NOMO-1 treated with dmso at 0.1 percent for 144 hours (cell line): ENCODE data around the gene VEGFC.

ENCODE experiments used
- DNase-seq: peaks from one replicate; lab custom pipeline; 2025; ENCODE audit not compliant: unreplicated experiment; lab: John Stamatoyannopoulos, UW

VEGFC gene

GRCh38 chr4:176708771-176709311 is 83.9 kb downstream of the VEGFC start:
- no peak for DNase-seq

DNA sequence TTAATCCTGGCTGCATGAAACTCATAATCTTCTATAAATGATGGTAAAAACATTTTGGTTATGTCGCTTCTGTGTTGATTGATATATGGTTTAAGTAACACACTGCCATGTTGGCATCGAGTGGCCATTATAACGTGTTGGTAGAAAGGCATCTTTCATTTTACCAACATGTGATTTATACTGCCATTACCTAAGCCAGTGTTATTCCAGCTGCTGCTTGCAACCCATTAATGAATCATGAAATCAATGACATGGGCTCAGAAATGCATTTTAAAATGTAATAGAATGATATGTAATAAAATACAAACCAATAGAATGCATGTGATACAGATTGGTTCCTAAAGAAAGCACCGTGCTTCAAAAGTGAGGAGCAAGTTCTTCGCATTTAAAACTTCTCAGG is 102.0 kb downstream of the VEGFC start:
- DNase-seq = no peak

- DNase-seq = no peak
Observed at GRCh38 chr4:176680668-176681180, 112.0 kb downstream of the VEGFC start.

- DNase-seq = no peak
Observed at GRCh38 chr4:176676901-176677300, 115.8 kb downstream of the VEGFC start.

DNA sequence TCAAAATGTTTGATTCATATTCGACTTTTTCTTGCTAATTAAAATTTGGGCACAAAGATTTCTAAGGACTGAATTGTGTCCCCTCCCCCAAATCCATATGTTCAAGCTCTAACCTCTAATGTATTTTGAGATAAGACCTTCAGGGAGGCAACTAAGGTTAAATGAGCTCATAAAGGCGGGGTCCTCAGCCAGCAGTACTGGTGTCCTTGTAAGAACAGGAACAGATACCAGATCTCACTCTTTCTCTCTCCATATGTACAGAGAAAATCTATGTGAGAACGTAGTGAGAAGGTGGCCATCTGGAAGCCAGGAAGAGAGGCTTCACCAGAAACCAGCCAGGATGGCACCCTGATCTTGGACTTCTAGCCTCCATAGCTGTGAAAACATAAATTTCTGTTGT is 116.9 kb downstream of the VEGFC start:
- no peak for DNase-seq

DNA sequence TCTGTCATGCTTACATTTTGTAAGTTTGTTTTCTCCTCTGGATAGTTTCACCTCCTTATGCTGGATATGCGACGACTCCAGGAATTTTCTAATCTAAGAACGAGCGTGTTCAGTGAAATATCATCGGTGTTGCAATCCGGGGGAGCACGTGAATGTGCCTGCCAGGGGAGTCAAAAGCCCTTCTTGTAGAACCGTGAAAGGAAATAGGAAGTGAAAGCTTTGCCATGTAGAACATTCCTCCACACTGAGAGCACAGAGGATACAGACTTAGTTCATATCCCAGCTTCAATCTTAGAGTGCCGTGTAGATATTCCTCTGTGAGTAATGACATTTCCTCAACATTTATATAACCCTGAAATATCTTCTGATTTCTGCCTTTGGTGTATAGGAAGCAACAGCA is 121.2 kb downstream of the VEGFC start:
- DNase-seq = peak; percentile 72

GRCh38 chr4:176668324-176668723 is 124.4 kb downstream of the VEGFC start:
- no peak for DNase-seq

DNA sequence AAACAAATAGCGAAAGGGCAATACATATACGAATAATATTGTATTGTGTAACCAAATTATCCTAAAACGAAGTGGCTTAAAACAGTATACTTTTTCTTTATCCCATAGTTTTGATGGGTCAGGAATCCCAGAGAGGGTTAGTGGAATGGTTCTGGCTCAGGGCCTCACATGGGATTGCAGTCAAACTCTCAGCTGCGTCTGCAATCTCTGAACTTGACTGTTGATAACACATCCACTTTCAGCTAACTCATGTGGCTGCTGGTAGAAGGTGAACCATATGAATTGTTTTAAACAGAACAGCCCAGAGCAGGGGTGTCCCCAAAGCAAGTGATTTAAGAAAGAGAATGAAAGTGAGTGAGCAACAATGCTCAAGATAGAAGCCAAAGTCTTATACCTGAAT is 127.8 kb downstream of the VEGFC start:
- no peak for DNase-seq

DNA sequence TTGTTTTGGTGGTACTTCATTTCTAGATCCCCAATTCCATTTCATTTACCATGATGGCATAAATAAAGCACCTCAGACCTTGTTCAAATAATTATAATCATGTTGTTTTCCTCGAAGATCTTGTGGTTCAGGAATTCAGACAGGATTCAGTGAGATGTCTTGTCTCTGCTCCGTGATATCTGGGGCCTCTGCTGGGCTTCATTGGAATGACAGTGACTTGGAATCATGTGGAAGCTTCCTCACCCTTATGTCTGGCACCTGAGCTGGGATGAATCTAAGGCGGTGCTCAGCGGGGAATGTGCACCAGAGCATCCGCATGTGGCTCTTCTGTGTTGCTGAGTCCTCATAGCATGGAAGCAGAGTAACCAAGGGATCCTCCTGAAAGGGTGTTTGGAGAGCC is 132.2 kb downstream of the VEGFC start:
- DNase-seq = no peak

- DNase-seq = no peak
Observed at GRCh38 chr4:176656108-176656507, 136.6 kb downstream of the VEGFC start.

DNA sequence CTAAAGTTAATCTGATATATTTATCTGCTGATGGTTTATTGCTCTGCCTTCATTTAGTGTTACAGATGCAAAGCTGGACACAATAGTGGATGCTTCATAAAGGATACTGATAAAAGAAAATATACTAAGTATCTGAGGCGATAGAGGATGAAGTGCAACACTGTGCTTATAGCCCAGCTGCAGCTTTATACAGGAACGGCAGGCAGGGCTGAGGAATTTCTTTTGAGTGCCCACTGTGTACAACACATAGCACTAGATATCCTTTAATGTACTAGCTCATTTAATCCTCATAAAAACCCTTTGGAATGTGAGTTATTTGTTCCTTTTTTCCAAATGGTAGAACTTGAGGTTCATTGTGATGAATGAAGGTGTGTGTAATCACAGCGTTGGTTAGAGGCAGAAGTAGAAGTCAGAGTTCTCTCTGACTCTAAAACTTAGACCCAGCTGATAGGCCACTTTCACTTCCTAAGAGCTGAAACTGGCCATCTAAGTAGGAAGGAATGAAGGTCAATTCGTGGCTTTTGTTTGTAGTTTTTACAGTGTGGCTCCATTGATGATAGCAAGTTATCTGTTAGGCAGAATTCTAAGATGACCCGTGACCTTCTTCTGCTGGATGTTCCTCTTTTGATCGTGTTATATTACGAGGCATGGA is 138.0 kb downstream of the VEGFC start:
- DNase-seq = no peak

DNA sequence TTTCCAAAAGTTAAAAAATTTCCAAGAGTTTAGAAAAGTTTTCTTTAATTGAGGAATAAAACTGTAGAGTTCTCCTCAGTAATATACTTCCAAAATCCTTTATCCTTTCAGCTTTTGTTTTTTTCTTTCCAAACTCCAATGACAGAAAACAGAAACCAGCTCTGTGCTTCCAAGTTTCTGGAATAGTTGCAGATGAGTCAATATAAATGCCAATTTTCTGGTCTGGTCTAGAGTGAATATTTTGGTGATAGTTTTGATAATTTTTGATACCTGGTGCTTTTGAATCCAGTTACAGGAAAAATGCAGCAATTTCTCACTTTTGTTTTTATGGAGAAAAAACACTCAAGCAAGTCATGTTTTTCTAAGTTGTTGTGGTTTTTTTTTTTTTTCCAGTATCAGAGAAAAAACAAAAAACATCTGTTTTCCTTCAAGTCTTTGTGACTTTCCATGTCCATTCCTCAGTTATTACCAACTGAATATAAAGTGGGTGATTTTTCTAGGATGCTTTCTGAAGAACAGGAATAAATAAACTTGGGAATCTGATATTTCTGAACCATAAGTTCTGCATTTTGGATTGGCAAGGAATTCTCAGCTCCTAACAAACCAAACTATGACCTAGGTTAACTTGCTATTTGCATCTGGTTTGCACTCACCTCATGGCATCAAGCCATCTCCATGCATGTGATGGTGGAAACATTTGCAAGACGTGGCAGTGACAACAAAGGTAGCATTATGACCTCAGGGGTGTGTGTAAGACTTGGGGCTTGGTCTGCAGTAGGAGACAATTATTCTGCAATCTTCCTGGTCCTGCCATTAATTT is 139.1 kb downstream of the VEGFC start:
- DNase-seq = no peak

GRCh38 chr4:176646311-176646710 is 146.4 kb downstream of the VEGFC start:
- no peak for DNase-seq

- no peak for DNase-seq
Observed at GRCh38 chr4:176645246-176645960, 147.3 kb downstream of the VEGFC start.

DNA sequence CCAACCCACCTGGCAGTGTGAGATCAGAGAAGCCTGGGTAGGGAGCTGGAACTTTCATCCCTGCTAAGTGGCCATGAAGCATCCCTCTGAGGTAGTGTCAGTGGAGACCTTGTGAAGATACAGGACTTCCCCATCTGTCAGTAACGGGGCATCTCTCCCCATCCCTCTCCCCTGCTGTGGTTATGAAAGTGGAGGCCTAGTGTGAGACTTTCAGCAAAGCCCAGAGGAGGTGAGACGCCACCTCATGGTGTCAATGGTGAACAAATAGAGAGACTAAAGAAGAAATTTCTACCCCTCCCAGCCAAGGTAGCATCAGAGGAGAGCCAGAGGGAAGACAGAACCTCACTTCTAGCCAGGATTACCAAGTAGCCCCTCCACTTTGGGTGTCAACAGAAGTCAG is 150.2 kb downstream of the VEGFC start:
- no peak for DNase-seq

DNA sequence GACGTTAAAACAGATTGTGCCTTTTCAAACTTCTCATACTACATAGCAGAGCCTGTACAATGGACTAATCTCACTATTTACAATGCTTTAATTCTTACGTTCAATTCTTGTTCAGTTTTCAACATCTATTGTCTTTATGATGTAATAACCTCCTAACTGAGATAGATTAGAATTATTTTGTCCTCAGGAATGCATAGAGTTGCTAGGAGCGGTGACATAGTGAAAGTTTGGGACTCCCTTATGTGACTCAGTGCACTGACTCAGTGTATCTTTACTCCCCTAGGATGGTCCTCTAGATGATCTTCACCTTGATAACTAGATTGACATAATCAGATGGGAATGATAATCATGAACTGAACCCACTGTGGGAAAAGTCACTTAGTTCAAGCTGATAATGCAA is 151.5 kb downstream of the VEGFC start:
- no peak for DNase-seq

DNA sequence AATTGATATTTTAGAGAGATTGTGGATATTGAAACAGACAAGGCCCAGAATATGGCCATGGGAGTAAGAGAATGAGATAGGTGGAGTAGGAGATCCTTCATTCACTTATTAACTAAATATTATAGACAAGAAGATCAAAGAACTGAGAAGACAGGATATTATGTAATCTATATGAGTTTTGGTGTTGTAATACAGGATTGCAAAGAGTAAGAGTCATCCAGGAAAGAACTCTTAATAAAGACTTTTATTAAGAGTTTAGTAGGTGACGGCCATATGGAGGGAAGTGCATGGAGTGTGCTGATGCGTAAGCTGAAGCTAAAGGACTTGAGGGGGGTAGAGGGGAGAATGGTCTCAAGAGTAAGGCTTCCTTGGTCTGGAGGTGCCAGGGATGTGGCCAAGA is 153.7 kb downstream of the VEGFC start:
- DNase-seq = peak; percentile 31

DNA sequence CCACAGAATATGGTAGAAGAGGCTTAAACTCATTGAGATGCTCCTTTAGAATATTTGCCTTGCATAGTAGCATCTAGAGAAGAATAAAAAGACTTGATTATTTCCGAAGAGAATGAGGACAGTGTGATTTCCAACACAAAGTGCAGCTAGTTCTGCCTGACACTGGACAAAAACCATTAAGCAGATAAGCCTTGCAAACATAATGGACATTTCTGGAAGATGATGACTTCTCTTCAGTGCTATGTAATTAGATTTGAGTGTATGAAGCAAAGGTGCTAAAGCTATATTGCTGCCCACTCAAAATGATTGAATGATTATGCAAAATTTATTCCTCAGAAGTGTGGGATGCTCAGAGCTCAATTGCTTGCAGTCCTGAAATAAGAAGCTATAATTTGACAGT is 156.4 kb downstream of the VEGFC start:
- DNase-seq = no peak

DNA sequence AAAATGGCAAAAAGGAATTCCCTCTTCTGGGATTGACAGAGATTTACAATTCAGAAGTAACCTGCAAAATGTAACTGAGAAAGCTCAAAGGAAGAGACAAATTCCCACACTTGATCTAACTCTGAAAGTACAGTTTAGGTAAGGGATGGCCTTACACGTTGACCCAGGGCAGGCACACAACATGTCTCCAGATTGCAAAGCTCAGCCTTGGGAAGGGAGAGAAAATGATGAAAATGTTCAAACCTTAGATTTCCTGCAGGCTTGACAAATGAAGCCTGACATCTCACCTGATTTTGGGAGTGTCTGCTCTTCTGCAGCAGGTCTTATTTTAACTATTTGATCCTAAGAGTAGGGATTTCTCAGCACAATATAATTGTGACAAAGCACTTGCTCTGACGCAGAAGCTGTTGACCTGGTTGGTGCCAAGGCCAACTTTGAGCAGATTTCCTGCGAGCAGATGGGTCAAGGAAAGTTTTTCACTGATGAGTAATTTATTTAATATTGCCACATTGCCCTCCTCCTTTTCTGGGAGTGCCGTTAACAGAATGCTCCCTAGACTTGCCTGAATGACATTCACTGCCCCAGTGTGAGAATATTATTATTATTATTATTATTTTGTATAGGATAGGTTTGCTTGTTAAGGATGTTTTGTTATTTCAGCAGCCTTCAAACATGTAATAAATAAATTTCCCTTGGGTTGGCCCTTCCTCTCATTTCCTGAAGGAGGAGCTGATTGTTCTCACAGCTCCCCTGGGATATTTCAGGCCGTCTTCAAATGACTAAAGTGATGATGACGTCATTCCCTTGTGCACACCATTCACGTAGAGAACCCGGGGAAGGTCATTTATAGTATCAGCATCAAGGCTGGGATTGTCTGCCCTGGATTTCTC is 157.1 kb downstream of the VEGFC start:
- DNase-seq = no peak
